ENCODE data around the gene TRIM28.

GRCh38 chr19:58558623-58559274, 14.9 kb downstream of the TRIM28 start:
- TF ChIP-seq POLR2A (IDR thresholded peaks at IDR 0.05; ENCODE audit: low read length) (no peak), GATA1 (IDR thresholded peaks at IDR 0.05; ENCODE audit: low read depth, low read length) (no peak)

Data from erythroblast (primary cell).